HepG2 (cell line): ENCODE measurements around the gene WIZ. TPM values are rescaled to one million over a fixed set of nuclear protein-coding genes. Genes with fewer than 3 reads are reported as not detected.
A peak's percentile ranks its signal among the peaks of the same experiment; 100 is the strongest.

ENCODE experiments used
- ARNTL ChIP-seq: sonication (generic); formaldehyde crosslinking; IDR thresholded peaks from 2 replicates; pipeline ENCODE4 v1.4.0; 2020; ENCODE audit warnings: mild to moderate bottlenecking, missing genetic modification reagents
- BRD4 ChIP-seq: sonication (generic); formaldehyde crosslinking; IDR thresholded peaks from 2 replicates; pipeline ENCODE4 v1.4.0; 2020; ENCODE audit warnings: missing genetic modification reagents
- IRX3 ChIP-seq: sonication (generic); formaldehyde crosslinking; IDR thresholded peaks from 2 replicates; pipeline ENCODE4 v1.8.1; 2023; ENCODE audit warnings: mild to moderate bottlenecking, low read depth, missing genetic modification reagents, borderline replicate concordance
- MED8 ChIP-seq: sonication (generic); formaldehyde crosslinking; IDR thresholded peaks from 2 replicates; pipeline ENCODE4 v1.8.1; 2023; ENCODE audit warnings: mild to moderate bottlenecking, missing genetic modification reagents; ENCODE audit not compliant: insufficient replicate concordance
- MIER2 ChIP-seq: IDR thresholded peaks from 2 replicates; pipeline ENCODE4 v1.6.1; 2016; ENCODE audit warnings: missing biosample characterization, missing genetic modification reagents
- MTF1 ChIP-seq: sonication (generic); formaldehyde crosslinking; IDR thresholded peaks from 2 replicates; pipeline ENCODE4 v1.5.0; 2020; ENCODE audit warnings: missing genetic modification reagents
- MZF1 ChIP-seq: sonication (generic); formaldehyde crosslinking; IDR thresholded peaks from 2 replicates; pipeline ENCODE4 v1.8.1; 2023; ENCODE audit warnings: mild to moderate bottlenecking, missing genetic modification reagents, borderline replicate concordance
- NFIC ChIP-seq: IDR thresholded peaks from 2 replicates; pipeline ENCODE4 v1.6.1; 2012; ENCODE audit warnings: mild to moderate bottlenecking, low read length, inconsistent platforms
- POLR2A ChIP-seq, 2 experiments: IDR thresholded peaks; 2 replicates each; pipeline ENCODE4 v1.6.1; 2011; ENCODE audit warnings: low read depth in 2 of 2, low read length in 2 of 2, mild to moderate bottlenecking in 1 of 2, moderate library complexity in 1 of 2; ENCODE audit not compliant: insufficient read depth in 1 of 2
- RBAK ChIP-seq: sonication (generic); formaldehyde crosslinking; IDR thresholded peaks from 2 replicates; pipeline ENCODE4 v1.5.1; 2020; ENCODE audit warnings: mild to moderate bottlenecking, missing genetic modification reagents
- TBX2 ChIP-seq: sonication (generic); formaldehyde crosslinking; IDR thresholded peaks from 2 replicates; pipeline ENCODE4 v1.5.0; 2020; ENCODE audit warnings: missing genetic modification reagents, mild to moderate bottlenecking, borderline replicate concordance
- TFE3 ChIP-seq: IDR thresholded peaks from 2 replicates; pipeline ENCODE4 v1.6.1; 2016
- ZNF335 ChIP-seq: sonication (generic); formaldehyde crosslinking; IDR thresholded peaks from 2 replicates; pipeline ENCODE4 v1.4.0; 2020; ENCODE audit warnings: missing genetic modification reagents
- ZNF678 ChIP-seq: sonication (generic); formaldehyde crosslinking; IDR thresholded peaks from 2 replicates; pipeline ENCODE4 v1.4.0; 2020; ENCODE audit warnings: mild to moderate bottlenecking, missing genetic modification reagents
- ZSCAN12 ChIP-seq: sonication (generic); formaldehyde crosslinking; IDR thresholded peaks from 2 replicates; pipeline ENCODE4 v1.9.0; 2021; ENCODE audit warnings: mild to moderate bottlenecking, missing genetic modification reagents
- polyA plus RNA-seq, 8 experiments: library from polyadenylated mRNA; depleted of rRNA in 3 of 8; stranded (reverse) in 7 of 8; unstranded in 1 of 8; fragments of >200 nt; fragmentation: Illumina TruSeq in 4 of 8; extraction: Trizol in 4 of 8; gene quantifications; 2 replicates each; pipeline versions ENCODE4 v1.2.1 to v1.2.3, GENCODE V29; 2011 to 2016; ENCODE audit warnings: low read depth in 4 of 8, missing spikeins in 1 of 8, mixed read lengths in 1 of 8; ENCODE audit not compliant: insufficient read depth in 1 of 8
- total RNA-seq, 5 experiments: library from RNA; depleted of rRNA; stranded (reverse); fragments of >200 nt; fragmentation: Illumina TruSeq; extraction: Trizol; gene quantifications; 2 replicates each; pipeline ENCODE4 v1.2.3, GENCODE V29; 2016; ENCODE audit warnings: low read depth in 1 of 5
- TF ChIP-seq, protein P1 (sequence below): sonication (generic); formaldehyde crosslinking; IDR thresholded peaks from 2 replicates; pipeline ENCODE4 v1.4.0; 2020; ENCODE audit warnings: missing genetic modification reagents
- TF ChIP-seq, protein P2 (sequence below): sonication (generic); formaldehyde crosslinking; IDR thresholded peaks from 2 replicates; pipeline ENCODE4 v1.4.0; 2020; ENCODE audit warnings: missing genetic modification reagents
- TF ChIP-seq, protein P3 (sequence below): sonication (generic); formaldehyde crosslinking; conservative IDR thresholded peaks from 2 replicates; pipeline ENCODE4 v1.8.0; 2022; ENCODE audit warnings: mild to moderate bottlenecking, moderate library complexity, missing genetic modification reagents
- TF ChIP-seq, protein P4 (sequence below): sonication (generic); formaldehyde crosslinking; IDR thresholded peaks from 2 replicates; pipeline ENCODE4 v1.8.1; 2023; ENCODE audit warnings: missing genetic modification reagents, inconsistent platforms, borderline replicate concordance

The WIZ gene
- total and polyA plus RNA-seq, 2 of the 13 experiments (the other 11 are each of a cell fraction or from before 2014, with no cell fraction given), result 4.7 to 4.8 TPM

- TF ChIP-seq, protein P1, sequence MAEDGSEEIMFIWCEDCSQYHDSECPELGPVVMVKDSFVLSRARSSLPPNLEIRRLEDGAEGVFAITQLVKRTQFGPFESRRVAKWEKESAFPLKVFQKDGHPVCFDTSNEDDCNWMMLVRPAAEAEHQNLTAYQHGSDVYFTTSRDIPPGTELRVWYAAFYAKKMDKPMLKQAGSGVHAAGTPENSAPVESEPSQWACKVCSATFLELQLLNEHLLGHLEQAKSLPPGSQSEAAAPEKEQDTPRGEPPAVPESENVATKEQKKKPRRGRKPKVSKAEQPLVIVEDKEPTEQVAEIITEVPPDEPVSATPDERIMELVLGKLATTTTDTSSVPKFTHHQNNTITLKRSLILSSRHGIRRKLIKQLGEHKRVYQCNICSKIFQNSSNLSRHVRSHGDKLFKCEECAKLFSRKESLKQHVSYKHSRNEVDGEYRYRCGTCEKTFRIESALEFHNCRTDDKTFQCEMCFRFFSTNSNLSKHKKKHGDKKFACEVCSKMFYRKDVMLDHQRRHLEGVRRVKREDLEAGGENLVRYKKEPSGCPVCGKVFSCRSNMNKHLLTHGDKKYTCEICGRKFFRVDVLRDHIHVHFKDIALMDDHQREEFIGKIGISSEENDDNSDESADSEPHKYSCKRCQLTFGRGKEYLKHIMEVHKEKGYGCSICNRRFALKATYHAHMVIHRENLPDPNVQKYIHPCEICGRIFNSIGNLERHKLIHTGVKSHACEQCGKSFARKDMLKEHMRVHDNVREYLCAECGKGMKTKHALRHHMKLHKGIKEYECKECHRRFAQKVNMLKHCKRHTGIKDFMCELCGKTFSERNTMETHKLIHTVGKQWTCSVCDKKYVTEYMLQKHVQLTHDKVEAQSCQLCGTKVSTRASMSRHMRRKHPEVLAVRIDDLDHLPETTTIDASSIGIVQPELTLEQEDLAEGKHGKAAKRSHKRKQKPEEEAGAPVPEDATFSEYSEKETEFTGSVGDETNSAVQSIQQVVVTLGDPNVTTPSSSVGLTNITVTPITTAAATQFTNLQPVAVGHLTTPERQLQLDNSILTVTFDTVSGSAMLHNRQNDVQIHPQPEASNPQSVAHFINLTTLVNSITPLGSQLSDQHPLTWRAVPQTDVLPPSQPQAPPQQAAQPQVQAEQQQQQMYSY (CRISPR knock-in tag), result 0 out of 2 replicates have a peak, but pooled peaks have one; percentile 57
- TF ChIP-seq, protein P2, sequence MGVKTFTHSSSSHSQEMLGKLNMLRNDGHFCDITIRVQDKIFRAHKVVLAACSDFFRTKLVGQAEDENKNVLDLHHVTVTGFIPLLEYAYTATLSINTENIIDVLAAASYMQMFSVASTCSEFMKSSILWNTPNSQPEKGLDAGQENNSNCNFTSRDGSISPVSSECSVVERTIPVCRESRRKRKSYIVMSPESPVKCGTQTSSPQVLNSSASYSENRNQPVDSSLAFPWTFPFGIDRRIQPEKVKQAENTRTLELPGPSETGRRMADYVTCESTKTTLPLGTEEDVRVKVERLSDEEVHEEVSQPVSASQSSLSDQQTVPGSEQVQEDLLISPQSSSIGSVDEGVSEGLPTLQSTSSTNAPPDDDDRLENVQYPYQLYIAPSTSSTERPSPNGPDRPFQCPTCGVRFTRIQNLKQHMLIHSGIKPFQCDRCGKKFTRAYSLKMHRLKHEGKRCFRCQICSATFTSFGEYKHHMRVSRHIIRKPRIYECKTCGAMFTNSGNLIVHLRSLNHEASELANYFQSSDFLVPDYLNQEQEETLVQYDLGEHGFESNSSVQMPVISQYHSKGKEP (CRISPR knock-in tag), result no peak
- TF ChIP-seq, protein P3, sequence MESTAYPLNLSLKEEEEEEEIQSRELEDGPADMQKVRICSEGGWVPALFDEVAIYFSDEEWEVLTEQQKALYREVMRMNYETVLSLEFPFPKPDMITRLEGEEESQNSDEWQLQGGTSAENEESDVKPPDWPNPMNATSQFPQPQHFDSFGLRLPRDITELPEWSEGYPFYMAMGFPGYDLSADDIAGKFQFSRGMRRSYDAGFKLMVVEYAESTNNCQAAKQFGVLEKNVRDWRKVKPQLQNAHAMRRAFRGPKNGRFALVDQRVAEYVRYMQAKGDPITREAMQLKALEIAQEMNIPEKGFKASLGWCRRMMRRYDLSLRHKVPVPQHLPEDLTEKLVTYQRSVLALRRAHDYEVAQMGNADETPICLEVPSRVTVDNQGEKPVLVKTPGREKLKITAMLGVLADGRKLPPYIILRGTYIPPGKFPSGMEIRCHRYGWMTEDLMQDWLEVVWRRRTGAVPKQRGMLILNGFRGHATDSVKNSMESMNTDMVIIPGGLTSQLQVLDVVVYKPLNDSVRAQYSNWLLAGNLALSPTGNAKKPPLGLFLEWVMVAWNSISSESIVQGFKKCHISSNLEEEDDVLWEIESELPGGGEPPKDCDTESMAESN (CRISPR knock-in tag), result peak; percentile 64
- TF ChIP-seq NFIC (no peak), IRX3 (CRISPR knock-in tag) (no peak), TBX2 (CRISPR knock-in tag) (peak; percentile 38; the same call in 1 of the 2 replicates), ZNF678 (no peak), ZSCAN12 (0 out of 2 replicates have a peak, but pooled peaks have one; percentile 9), MZF1 (CRISPR knock-in tag) (no peak), ZNF335 (peak; percentile 41; the same call in 1 of the 2 replicates), MTF1 (CRISPR knock-in tag) (no peak), POLR2A (IDR thresholded peaks at IDR 0.05; ENCODE audit: insufficient read depth in 1 of 2, low read depth in 2 of 2, low read length in 2 of 2) (peak; percentile 80 to 85), RBAK (no peak), MIER2 (CRISPR knock-in tag) (peak; percentile 43; the same call in 1 of the 2 replicates), BRD4 (no peak), TFE3 (CRISPR knock-in tag) (peak; percentile 13; the same call in 1 of the 2 replicates), ARNTL (CRISPR knock-in tag) (0 out of 2 replicates have a peak, but pooled peaks have one; percentile 47), MED8 (CRISPR knock-in tag) (peak; percentile 6)
- TF ChIP-seq, protein P4, sequence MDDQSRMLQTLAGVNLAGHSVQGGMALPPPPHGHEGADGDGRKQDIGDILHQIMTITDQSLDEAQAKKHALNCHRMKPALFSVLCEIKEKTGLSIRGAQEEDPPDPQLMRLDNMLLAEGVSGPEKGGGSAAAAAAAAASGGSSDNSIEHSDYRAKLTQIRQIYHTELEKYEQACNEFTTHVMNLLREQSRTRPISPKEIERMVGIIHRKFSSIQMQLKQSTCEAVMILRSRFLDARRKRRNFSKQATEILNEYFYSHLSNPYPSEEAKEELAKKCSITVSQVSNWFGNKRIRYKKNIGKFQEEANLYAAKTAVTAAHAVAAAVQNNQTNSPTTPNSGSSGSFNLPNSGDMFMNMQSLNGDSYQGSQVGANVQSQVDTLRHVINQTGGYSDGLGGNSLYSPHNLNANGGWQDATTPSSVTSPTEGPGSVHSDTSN (CRISPR knock-in tag), result no peak; the same call in 1 of the 2 replicates
Observed at GRCh38 chr19:15379083-15379998, 70.4 kb downstream of the WIZ start, which contains the start of gene AKAP8 (continued).
